Measurements from ENCODE around the gene MACROD2. TPM values are rescaled to one million over a fixed set of nuclear protein-coding genes. Genes with fewer than 3 reads are reported as not detected.

The MACROD2 gene
- total RNA-seq, 1 donor from 2014 or later: 2.5 TPM

DNA sequence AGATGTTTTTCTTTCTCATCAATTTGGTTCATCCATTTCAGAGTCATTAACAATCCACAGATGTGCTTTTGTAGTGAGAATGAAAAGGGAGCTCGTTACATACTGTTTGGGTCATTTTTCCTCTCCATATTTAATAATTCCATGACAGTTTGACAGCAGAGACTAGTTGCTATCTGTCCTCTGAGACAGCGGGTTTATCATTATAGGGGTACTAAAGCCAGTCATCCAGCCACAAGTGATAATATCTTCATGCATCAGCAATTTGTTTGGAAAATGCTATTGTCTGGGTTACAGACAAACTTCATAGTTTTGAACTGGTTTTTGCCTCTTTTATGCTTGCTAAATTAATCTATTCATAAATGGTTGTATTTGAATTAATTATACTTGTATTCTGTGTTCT, 692.7 kb downstream of the MACROD2 start:
- no peak for DNase-seq (ENCODE audit: extremely low spot score, unreplicated experiment)
- H3K4me3 Mint-ChIP-seq (ENCODE audit: unreplicated experiment): no peak overlapping the region
- no peaks in the 10 kb centered on the region for H3K36me3 Mint-ChIP-seq (ENCODE audit: unreplicated experiment)
- H3K27me3 Mint-ChIP-seq (ENCODE audit: unreplicated experiment): peaks cover 3% of the 10 kb centered on the region
- H3K4me1 Mint-ChIP-seq (ENCODE audit: unreplicated experiment): no peaks in the 10 kb centered on the region
- no peak overlapping the region for H3K27ac Mint-ChIP-seq (ENCODE audit: unreplicated experiment)
- TF ChIP-seq, protein P1, sequence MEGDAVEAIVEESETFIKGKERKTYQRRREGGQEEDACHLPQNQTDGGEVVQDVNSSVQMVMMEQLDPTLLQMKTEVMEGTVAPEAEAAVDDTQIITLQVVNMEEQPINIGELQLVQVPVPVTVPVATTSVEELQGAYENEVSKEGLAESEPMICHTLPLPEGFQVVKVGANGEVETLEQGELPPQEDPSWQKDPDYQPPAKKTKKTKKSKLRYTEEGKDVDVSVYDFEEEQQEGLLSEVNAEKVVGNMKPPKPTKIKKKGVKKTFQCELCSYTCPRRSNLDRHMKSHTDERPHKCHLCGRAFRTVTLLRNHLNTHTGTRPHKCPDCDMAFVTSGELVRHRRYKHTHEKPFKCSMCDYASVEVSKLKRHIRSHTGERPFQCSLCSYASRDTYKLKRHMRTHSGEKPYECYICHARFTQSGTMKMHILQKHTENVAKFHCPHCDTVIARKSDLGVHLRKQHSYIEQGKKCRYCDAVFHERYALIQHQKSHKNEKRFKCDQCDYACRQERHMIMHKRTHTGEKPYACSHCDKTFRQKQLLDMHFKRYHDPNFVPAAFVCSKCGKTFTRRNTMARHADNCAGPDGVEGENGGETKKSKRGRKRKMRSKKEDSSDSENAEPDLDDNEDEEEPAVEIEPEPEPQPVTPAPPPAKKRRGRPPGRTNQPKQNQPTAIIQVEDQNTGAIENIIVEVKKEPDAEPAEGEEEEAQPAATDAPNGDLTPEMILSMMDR (IDR thresholded peaks at IDR 0.05): no peak
- no peaks in the 10 kb centered on the region for H3K9me3 Mint-ChIP-seq (ENCODE audit: unreplicated experiment)

DNA sequence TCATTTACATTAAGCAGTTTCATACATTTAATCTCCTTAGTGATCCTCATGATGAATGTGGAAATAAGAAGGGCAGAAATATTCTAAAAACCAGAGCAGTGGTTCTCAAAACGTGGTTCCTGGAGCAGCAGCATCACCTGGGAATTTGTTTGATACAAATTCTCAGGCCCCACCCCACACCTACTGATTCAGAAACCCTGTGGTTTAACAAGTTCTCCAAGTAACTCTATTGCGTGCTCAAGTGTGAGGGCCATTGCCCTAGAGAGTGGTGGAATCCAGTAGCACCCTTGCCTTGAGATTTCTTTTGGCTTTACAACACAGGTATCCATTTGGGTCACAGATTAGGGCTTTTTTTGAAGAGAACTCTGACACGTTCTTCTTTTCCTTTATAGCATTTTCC, 696.7 kb downstream of the MACROD2 start:
- H3K4me1 Mint-ChIP-seq (ENCODE audit: unreplicated experiment): no peaks in the 10 kb centered on the region
- H3K27me3 Mint-ChIP-seq (ENCODE audit: unreplicated experiment): peaks cover 3% of the 10 kb centered on the region
- TF ChIP-seq, protein P1 (IDR thresholded peaks at IDR 0.05): no peak
- H3K36me3 Mint-ChIP-seq (ENCODE audit: unreplicated experiment): no peaks in the 10 kb centered on the region
- no peak overlapping the region for H3K27ac Mint-ChIP-seq (ENCODE audit: unreplicated experiment)
- H3K4me3 Mint-ChIP-seq (ENCODE audit: unreplicated experiment): no peak overlapping the region
- no peaks in the 10 kb centered on the region for H3K9me3 Mint-ChIP-seq (ENCODE audit: unreplicated experiment)
- DNase-seq (ENCODE audit: extremely low spot score, unreplicated experiment): no peak

GRCh38 chr20:14696478-14696877, 701.2 kb downstream of the MACROD2 start:
- Mint-ChIP-seq H3K27me3 (ENCODE audit: unreplicated experiment) (peaks cover 2% of the 10 kb centered on the region), H3K36me3 (ENCODE audit: unreplicated experiment) (no peaks in the 10 kb centered on the region), H3K4me3 (ENCODE audit: unreplicated experiment) (no peak overlapping the region), H3K9me3 (ENCODE audit: unreplicated experiment) (no peaks in the 10 kb centered on the region), H3K4me1 (ENCODE audit: unreplicated experiment) (no peaks in the 10 kb centered on the region), H3K27ac (ENCODE audit: unreplicated experiment) (no peak overlapping the region)
- TF ChIP-seq, protein P1 (IDR thresholded peaks at IDR 0.05): no peak
- no peak for DNase-seq (ENCODE audit: extremely low spot score, unreplicated experiment)

DNA sequence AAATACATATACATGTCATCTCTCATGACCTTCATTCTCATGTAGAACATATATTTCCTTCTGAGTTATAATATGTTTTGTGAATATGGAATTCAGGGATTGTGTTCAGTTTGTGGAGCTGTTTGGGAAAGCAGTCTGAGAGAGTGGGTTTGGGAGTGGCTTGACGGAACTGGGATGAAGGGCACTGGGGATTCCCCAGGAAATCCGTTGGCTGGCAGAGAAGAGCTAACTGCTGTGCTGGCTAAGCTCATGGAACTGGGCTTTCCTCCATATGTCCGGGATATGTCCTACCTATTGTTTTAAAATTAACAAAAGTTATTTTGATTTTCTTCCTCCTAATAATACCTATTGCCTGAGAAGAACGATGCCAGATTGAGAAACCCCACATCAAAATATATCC, 701.6 kb downstream of the MACROD2 start:
- TF ChIP-seq, protein P1 (IDR thresholded peaks at IDR 0.05): no peak
- peaks cover 2% of the 10 kb centered on the region for H3K27me3 Mint-ChIP-seq (ENCODE audit: unreplicated experiment)
- no peaks in the 10 kb centered on the region for H3K9me3 Mint-ChIP-seq (ENCODE audit: unreplicated experiment)
- H3K27ac Mint-ChIP-seq (ENCODE audit: unreplicated experiment): no peak overlapping the region
- no peaks in the 10 kb centered on the region for H3K4me1 Mint-ChIP-seq (ENCODE audit: unreplicated experiment)
- no peaks in the 10 kb centered on the region for H3K36me3 Mint-ChIP-seq (ENCODE audit: unreplicated experiment)
- DNase-seq (ENCODE audit: extremely low spot score, unreplicated experiment): no peak
- H3K4me3 Mint-ChIP-seq (ENCODE audit: unreplicated experiment): no peak overlapping the region

DNA sequence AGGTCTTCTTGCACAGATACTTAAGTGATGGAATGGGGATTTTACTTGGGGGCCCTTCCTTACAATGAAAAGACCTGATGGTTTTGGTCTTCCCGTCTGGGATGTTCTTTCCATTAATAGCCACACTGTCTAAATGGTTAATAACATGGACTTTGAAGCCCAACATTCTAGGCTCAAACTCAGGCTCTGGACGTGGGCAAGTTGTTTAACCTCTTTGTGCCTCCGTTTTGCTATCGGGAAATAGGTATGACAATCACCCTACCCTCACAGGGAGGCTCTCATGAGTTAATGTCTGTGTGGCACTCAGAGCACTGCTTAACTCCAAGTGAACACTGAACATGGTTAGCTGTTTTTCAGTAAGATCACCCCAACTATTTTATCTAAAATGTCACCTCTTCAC, 702.8 kb downstream of the MACROD2 start:
- Mint-ChIP-seq H3K9me3 (ENCODE audit: unreplicated experiment) (no peaks in the 10 kb centered on the region), H3K27me3 (ENCODE audit: unreplicated experiment) (peaks cover 2% of the 10 kb centered on the region), H3K36me3 (ENCODE audit: unreplicated experiment) (no peaks in the 10 kb centered on the region), H3K4me3 (ENCODE audit: unreplicated experiment) (no peak overlapping the region), H3K27ac (ENCODE audit: unreplicated experiment) (no peak overlapping the region), H3K4me1 (ENCODE audit: unreplicated experiment) (no peaks in the 10 kb centered on the region)
- no peak for DNase-seq (ENCODE audit: extremely low spot score, unreplicated experiment)
- TF ChIP-seq, protein P1 (IDR thresholded peaks at IDR 0.05): no peak

Measured in osteocyte (in vitro differentiated cells).